Sigmoid colon (tissue), 4 donors: ENCODE data around the gene PLVAP.

Source experiments
- CTCF ChIP-seq, 4 experiments: fragments of 450-650 bp in 3 of 4; fragments of 200-600 bp in 1 of 4; IDR thresholded peaks; one replicate each; pipeline ENCODE4 v1.5.1; 2016 to 2019; ENCODE audit warnings: antibody characterized with exemption in 4 of 4, mild to moderate bottlenecking in 3 of 4, moderate library complexity in 2 of 4
- POLR2A ChIP-seq, 2 donors: fragments of 450-650 bp; IDR thresholded peaks; one replicate each; pipeline ENCODE4 v1.6.1; 2016; ENCODE audit warnings: antibody characterized with exemption in 2 of 2, mild to moderate bottlenecking in 2 of 2, moderate library complexity in 2 of 2
- POLR2AphosphoS5 ChIP-seq, 4 donors: sonication (generic); formaldehyde crosslinking; IDR thresholded peaks; one replicate each; pipeline ENCODE4 v1.6.1; 2017; ENCODE audit warnings: antibody characterized with exemption in 4 of 4

GRCh38 chr19:17380426-17381138 lies 3.4 kb upstream of the PLVAP start:
- TF ChIP-seq CTCF (IDR thresholded peaks at IDR 0.05) = no peak
- TF ChIP-seq POLR2A (IDR thresholded peaks at IDR 0.05) = no peak
- no peak for TF ChIP-seq POLR2AphosphoS5 (IDR thresholded peaks at IDR 0.05)
